HepG2 (cell line): Measurements from ENCODE around the gene BAHD1. TPM values are rescaled to one million over a fixed set of nuclear protein-coding genes. Genes with fewer than 3 reads are reported as not detected.

ENCODE experiments used
- ATF7 ChIP-seq, 2 experiments: fragments of 450-650 bp in 1 of 2; sonication (generic) in 1 of 2; formaldehyde crosslinking in 1 of 2; IDR thresholded peaks; 2 replicates each; pipeline versions ENCODE4 v1.4.0 to v1.6.1; 2016 to 2020; ENCODE audit warnings: antibody characterized with exemption in 1 of 2, mild to moderate bottlenecking in 1 of 2, missing genetic modification reagents in 1 of 2
- FLYWCH1 ChIP-seq: sonication (generic); formaldehyde crosslinking; IDR thresholded peaks from 2 replicates; pipeline ENCODE4 v1.8.1; 2023; ENCODE audit warnings: mild to moderate bottlenecking, missing genetic modification reagents
- HOXA5 ChIP-seq: sonication (generic); formaldehyde crosslinking; IDR thresholded peaks from 2 replicates; pipeline ENCODE4 v1.4.0; 2020; ENCODE audit warnings: missing genetic modification reagents
- KDM2A ChIP-seq: sonication (generic); formaldehyde crosslinking; IDR thresholded peaks from 2 replicates; pipeline ENCODE4 v1.4.0; 2020; ENCODE audit warnings: low read depth, missing genetic modification reagents, borderline replicate concordance
- RFX1 ChIP-seq: fragments of 450-650 bp; IDR thresholded peaks from 2 replicates; pipeline ENCODE4 v1.6.1; 2017
- ZBTB7B ChIP-seq: sonication (generic); formaldehyde crosslinking; IDR thresholded peaks from 2 replicates; pipeline ENCODE4 v1.4.0; 2020; ENCODE audit warnings: missing genetic modification reagents
- ZNF383 ChIP-seq: sonication (generic); formaldehyde crosslinking; IDR thresholded peaks from 2 replicates; pipeline ENCODE4 v1.4.0; 2020; ENCODE audit warnings: missing genetic modification reagents, mild to moderate bottlenecking, borderline replicate concordance
- ZNF430 ChIP-seq: sonication (generic); formaldehyde crosslinking; IDR thresholded peaks from 2 replicates; pipeline ENCODE4 v1.9.0; 2021; ENCODE audit warnings: mild to moderate bottlenecking, missing genetic modification reagents
- ZNF446 ChIP-seq: sonication (generic); formaldehyde crosslinking; IDR thresholded peaks from 2 replicates; pipeline ENCODE4 v1.5.0; 2020; ENCODE audit warnings: mild to moderate bottlenecking, missing genetic modification reagents
- ZNF724P ChIP-seq: sonication (generic); formaldehyde crosslinking; IDR thresholded peaks from 2 replicates; pipeline ENCODE4 v1.8.0; 2022; ENCODE audit warnings: missing genetic modification reagents, borderline replicate concordance
- ZNF790 ChIP-seq: sonication (generic); formaldehyde crosslinking; IDR thresholded peaks from 2 replicates; pipeline ENCODE4 v1.8.0; 2022; ENCODE audit warnings: missing genetic modification reagents, mild to moderate bottlenecking, borderline replicate concordance
- polyA plus RNA-seq, 8 experiments: library from polyadenylated mRNA; depleted of rRNA in 3 of 8; stranded (reverse) in 7 of 8; unstranded in 1 of 8; fragments of >200 nt; fragmentation: Illumina TruSeq in 4 of 8; extraction: Trizol in 4 of 8; gene quantifications; 2 replicates each; pipeline versions ENCODE4 v1.2.1 to v1.2.3, GENCODE V29; 2011 to 2016; ENCODE audit warnings: low read depth in 4 of 8, missing spikeins in 1 of 8, mixed read lengths in 1 of 8; ENCODE audit not compliant: insufficient read depth in 1 of 8
- total RNA-seq, 5 experiments: library from RNA; depleted of rRNA; stranded (reverse); fragments of >200 nt; fragmentation: Illumina TruSeq; extraction: Trizol; gene quantifications; 2 replicates each; pipeline ENCODE4 v1.2.3, GENCODE V29; 2016; ENCODE audit warnings: low read depth in 1 of 5
- TF ChIP-seq, protein P1 (sequence below): sonication (generic); formaldehyde crosslinking; IDR thresholded peaks from 2 replicates; pipeline ENCODE4 v1.4.0; 2020; ENCODE audit warnings: missing genetic modification reagents
- TF ChIP-seq, protein P2 (sequence below): sonication (generic); formaldehyde crosslinking; IDR thresholded peaks from 2 replicates; pipeline ENCODE4 v1.8.0; 2022; ENCODE audit warnings: missing genetic modification reagents, mild to moderate bottlenecking, moderate library complexity, borderline replicate concordance
- TF ChIP-seq, protein P3 (sequence below): sonication (generic); formaldehyde crosslinking; IDR thresholded peaks from 2 replicates; pipeline ENCODE4 v1.5.0; 2020; ENCODE audit warnings: mild to moderate bottlenecking, missing genetic modification reagents, moderate library complexity
- TF ChIP-seq, protein P4 (sequence below): sonication (generic); formaldehyde crosslinking; IDR thresholded peaks from 2 replicates; pipeline ENCODE4 v1.4.0; 2020; ENCODE audit warnings: missing genetic modification reagents, borderline replicate concordance

BAHD1 gene
- total and polyA plus RNA-seq, 2 of the 13 experiments (the other 11 are each of a cell fraction or from before 2014, with no cell fraction given): 3.3 to 8.7 TPM

DNA sequence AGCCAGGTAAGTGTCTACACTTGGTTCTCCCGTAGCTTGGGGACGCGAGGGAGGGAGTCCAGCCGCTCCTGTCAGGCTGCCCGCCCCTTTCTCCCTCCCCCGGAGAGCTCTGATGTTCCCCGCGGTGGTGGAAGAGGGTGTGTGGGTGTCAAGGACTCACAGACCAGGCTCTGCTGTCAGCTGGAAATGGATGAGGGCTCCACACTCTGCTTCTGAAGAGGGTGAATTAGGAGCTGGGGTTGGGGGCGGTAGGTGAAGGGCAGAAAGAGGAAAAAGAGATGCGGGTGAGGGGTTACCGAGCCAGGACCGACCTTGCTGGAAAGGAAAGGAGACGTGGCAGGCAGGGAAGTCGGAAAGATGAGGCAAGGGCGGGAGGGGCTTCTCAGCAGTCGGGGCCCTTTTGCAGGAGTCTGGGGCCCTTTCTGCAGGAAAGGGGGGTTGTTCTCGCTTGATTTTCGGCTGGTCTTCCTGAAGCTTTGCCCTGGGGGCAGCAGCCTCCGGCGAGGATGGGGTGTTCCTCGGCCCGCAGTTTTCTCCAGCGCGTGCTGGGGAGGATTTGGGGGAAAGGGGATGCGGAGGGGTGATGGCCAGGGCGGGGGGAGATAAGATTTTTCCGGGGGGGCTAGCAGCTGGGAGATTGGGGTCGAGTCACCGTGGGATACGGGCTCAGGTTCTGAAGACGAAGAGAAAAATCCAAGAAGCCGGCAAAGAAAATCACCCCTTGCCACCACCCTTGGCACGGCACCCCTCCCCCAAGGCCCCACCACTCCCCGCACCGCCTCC is 602 bp upstream of the BAHD1 start (continued):
- TF ChIP-seq, protein P1, sequence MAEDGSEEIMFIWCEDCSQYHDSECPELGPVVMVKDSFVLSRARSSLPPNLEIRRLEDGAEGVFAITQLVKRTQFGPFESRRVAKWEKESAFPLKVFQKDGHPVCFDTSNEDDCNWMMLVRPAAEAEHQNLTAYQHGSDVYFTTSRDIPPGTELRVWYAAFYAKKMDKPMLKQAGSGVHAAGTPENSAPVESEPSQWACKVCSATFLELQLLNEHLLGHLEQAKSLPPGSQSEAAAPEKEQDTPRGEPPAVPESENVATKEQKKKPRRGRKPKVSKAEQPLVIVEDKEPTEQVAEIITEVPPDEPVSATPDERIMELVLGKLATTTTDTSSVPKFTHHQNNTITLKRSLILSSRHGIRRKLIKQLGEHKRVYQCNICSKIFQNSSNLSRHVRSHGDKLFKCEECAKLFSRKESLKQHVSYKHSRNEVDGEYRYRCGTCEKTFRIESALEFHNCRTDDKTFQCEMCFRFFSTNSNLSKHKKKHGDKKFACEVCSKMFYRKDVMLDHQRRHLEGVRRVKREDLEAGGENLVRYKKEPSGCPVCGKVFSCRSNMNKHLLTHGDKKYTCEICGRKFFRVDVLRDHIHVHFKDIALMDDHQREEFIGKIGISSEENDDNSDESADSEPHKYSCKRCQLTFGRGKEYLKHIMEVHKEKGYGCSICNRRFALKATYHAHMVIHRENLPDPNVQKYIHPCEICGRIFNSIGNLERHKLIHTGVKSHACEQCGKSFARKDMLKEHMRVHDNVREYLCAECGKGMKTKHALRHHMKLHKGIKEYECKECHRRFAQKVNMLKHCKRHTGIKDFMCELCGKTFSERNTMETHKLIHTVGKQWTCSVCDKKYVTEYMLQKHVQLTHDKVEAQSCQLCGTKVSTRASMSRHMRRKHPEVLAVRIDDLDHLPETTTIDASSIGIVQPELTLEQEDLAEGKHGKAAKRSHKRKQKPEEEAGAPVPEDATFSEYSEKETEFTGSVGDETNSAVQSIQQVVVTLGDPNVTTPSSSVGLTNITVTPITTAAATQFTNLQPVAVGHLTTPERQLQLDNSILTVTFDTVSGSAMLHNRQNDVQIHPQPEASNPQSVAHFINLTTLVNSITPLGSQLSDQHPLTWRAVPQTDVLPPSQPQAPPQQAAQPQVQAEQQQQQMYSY: no peak
- 0 out of 2 replicates have a peak, but pooled peaks have one; percentile 44 for TF ChIP-seq ZNF790 (CRISPR knock-in tag)
- TF ChIP-seq, protein P2, sequence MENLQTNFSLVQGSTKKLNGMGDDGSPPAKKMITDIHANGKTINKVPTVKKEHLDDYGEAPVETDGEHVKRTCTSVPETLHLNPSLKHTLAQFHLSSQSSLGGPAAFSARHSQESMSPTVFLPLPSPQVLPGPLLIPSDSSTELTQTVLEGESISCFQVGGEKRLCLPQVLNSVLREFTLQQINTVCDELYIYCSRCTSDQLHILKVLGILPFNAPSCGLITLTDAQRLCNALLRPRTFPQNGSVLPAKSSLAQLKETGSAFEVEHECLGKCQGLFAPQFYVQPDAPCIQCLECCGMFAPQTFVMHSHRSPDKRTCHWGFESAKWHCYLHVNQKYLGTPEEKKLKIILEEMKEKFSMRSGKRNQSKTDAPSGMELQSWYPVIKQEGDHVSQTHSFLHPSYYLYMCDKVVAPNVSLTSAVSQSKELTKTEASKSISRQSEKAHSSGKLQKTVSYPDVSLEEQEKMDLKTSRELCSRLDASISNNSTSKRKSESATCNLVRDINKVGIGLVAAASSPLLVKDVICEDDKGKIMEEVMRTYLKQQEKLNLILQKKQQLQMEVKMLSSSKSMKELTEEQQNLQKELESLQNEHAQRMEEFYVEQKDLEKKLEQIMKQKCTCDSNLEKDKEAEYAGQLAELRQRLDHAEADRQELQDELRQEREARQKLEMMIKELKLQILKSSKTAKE (CRISPR knock-in tag): no peak
- TF ChIP-seq FLYWCH1: no peak
- peak; percentile 11; the same call in 1 of the 2 replicates for TF ChIP-seq KDM2A (CRISPR knock-in tag)
- TF ChIP-seq, protein P3, sequence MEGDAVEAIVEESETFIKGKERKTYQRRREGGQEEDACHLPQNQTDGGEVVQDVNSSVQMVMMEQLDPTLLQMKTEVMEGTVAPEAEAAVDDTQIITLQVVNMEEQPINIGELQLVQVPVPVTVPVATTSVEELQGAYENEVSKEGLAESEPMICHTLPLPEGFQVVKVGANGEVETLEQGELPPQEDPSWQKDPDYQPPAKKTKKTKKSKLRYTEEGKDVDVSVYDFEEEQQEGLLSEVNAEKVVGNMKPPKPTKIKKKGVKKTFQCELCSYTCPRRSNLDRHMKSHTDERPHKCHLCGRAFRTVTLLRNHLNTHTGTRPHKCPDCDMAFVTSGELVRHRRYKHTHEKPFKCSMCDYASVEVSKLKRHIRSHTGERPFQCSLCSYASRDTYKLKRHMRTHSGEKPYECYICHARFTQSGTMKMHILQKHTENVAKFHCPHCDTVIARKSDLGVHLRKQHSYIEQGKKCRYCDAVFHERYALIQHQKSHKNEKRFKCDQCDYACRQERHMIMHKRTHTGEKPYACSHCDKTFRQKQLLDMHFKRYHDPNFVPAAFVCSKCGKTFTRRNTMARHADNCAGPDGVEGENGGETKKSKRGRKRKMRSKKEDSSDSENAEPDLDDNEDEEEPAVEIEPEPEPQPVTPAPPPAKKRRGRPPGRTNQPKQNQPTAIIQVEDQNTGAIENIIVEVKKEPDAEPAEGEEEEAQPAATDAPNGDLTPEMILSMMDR (CRISPR knock-in tag): no peak
- TF ChIP-seq ZNF430: no peak
- no peak for TF ChIP-seq RFX1
- TF ChIP-seq ZBTB7B (CRISPR knock-in tag): no peak
- TF ChIP-seq ATF7 (IDR thresholded peaks at IDR 0.05): no peak
- no peak for TF ChIP-seq ATF7 (CRISPR knock-in tag; IDR thresholded peaks at IDR 0.05)
- no peak for TF ChIP-seq ZNF724P
- TF ChIP-seq, protein P4, sequence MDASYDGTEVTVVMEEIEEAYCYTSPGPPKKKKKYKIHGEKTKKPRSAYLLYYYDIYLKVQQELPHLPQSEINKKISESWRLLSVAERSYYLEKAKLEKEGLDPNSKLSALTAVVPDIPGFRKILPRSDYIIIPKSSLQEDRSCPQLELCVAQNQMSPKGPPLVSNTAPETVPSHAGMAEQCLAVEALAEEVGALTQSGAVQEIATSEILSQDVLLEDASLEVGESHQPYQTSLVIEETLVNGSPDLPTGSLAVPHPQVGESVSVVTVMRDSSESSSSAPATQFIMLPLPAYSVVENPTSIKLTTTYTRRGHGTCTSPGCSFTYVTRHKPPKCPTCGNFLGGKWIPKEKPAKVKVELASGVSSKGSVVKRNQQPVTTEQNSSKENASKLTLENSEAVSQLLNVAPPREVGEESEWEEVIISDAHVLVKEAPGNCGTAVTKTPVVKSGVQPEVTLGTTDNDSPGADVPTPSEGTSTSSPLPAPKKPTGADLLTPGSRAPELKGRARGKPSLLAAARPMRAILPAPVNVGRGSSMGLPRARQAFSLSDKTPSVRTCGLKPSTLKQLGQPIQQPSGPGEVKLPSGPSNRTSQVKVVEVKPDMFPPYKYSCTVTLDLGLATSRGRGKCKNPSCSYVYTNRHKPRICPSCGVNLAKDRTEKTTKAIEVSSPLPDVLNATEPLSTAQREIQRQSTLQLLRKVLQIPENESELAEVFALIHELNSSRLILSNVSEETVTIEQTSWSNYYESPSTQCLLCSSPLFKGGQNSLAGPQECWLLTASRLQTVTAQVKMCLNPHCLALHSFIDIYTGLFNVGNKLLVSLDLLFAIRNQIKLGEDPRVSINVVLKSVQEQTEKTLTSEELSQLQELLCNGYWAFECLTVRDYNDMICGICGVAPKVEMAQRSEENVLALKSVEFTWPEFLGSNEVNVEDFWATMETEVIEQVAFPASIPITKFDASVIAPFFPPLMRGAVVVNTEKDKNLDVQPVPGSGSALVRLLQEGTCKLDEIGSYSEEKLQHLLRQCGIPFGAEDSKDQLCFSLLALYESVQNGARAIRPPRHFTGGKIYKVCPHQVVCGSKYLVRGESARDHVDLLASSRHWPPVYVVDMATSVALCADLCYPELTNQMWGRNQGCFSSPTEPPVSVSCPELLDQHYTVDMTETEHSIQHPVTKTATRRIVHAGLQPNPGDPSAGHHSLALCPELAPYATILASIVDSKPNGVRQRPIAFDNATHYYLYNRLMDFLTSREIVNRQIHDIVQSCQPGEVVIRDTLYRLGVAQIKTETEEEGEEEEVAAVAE (CRISPR knock-in tag): 0 out of 2 replicates have a peak, but pooled peaks have one; percentile 5
- 0 out of 2 replicates have a peak, but pooled peaks have one; percentile 55 for TF ChIP-seq ZNF446 (CRISPR knock-in tag)
- TF ChIP-seq ZNF383 (CRISPR knock-in tag): no peak
- TF ChIP-seq HOXA5 (CRISPR knock-in tag): no peak
